ENCODE results near the gene MFSD11. TPM values are rescaled to one million over a fixed set of nuclear protein-coding genes. Genes with fewer than 3 reads are reported as not detected.
"Not testable (repeated sequence)": the region's sequence is repeated elsewhere in the genome, so short reads cannot be mapped to it uniquely, and the experiment has no call there.

Gene MFSD11
- total RNA-seq, 1 donor from 2014 or later = 38.7 TPM

GRCh38 chr17:76772842-76773525 lies 35.1 kb downstream of the MFSD11 start:
- TF ChIP-seq CTCF (IDR thresholded peaks at IDR 0.05; ENCODE audit: unreplicated experiment) = no peak
- no peak for DNase-seq (ENCODE audit: low spot score, unreplicated experiment)
- no peak overlapping the region for H3K4me3 Mint-ChIP-seq (ENCODE audit: low read depth)
- H3K27me3 Mint-ChIP-seq = no peaks in the 10 kb centered on the region
- H3K27ac Mint-ChIP-seq = no peak overlapping the region
- H3K4me1 Mint-ChIP-seq (ENCODE audit: low read depth) = no peaks in the 10 kb centered on the region
- peaks cover 31% of the 10 kb centered on the region for H3K36me3 Mint-ChIP-seq (ENCODE audit: insufficient read depth)
- H3K9me3 Mint-ChIP-seq (ENCODE audit: low read depth) = no peaks in the 10 kb centered on the region

GRCh38 chr17:76775021-76775600 lies 37.2 kb downstream of the MFSD11 start:
- no peaks in the 10 kb centered on the region for H3K9me3 Mint-ChIP-seq (ENCODE audit: low read depth)
- peak overlapping the region; percentile 55 for H3K27ac Mint-ChIP-seq
- H3K4me1 Mint-ChIP-seq (ENCODE audit: low read depth) = no peaks in the 10 kb centered on the region
- no peak for DNase-seq (ENCODE audit: low spot score, unreplicated experiment)
- no peak for TF ChIP-seq CTCF (IDR thresholded peaks at IDR 0.05; ENCODE audit: unreplicated experiment)
- no peaks in the 10 kb centered on the region for H3K27me3 Mint-ChIP-seq
- no peak overlapping the region for H3K4me3 Mint-ChIP-seq (ENCODE audit: low read depth)
- H3K36me3 Mint-ChIP-seq (ENCODE audit: insufficient read depth) = peaks cover 32% of the 10 kb centered on the region

- TF ChIP-seq CTCF (IDR thresholded peaks at IDR 0.05; ENCODE audit: unreplicated experiment) = no peak
- DNase-seq (ENCODE audit: low spot score, unreplicated experiment) = no peak
- H3K4me1 Mint-ChIP-seq (ENCODE audit: low read depth) = no peaks in the 10 kb centered on the region
- H3K36me3 Mint-ChIP-seq (ENCODE audit: insufficient read depth) = peaks cover 10% of the 10 kb centered on the region
- H3K27ac Mint-ChIP-seq = no peak overlapping the region
- H3K4me3 Mint-ChIP-seq (ENCODE audit: low read depth) = no peak overlapping the region
- H3K27me3 Mint-ChIP-seq = no peaks in the 10 kb centered on the region
- H3K9me3 Mint-ChIP-seq (ENCODE audit: low read depth) = no peaks in the 10 kb centered on the region
Measured at GRCh38 chr17:76781056-76781982, 43.4 kb downstream of the MFSD11 start.

- no peaks in the 10 kb centered on the region for H3K27me3 Mint-ChIP-seq
- no peaks in the 10 kb centered on the region for H3K4me1 Mint-ChIP-seq (ENCODE audit: low read depth)
- DNase-seq (ENCODE audit: low spot score, unreplicated experiment) = no peak
- H3K9me3 Mint-ChIP-seq (ENCODE audit: low read depth) = no peaks in the 10 kb centered on the region
- H3K4me3 Mint-ChIP-seq (ENCODE audit: low read depth) = no peak overlapping the region
- H3K36me3 Mint-ChIP-seq (ENCODE audit: insufficient read depth) = peaks cover 6% of the 10 kb centered on the region
- no peak for TF ChIP-seq CTCF (IDR thresholded peaks at IDR 0.05; ENCODE audit: unreplicated experiment)
- no peak overlapping the region for H3K27ac Mint-ChIP-seq
Measured at GRCh38 chr17:76783146-76783545, 45.2 kb downstream of the MFSD11 start.

GRCh38 chr17:76784926-76785325 lies 47.0 kb downstream of the MFSD11 start:
- H3K27ac Mint-ChIP-seq = no peak overlapping the region
- H3K4me3 Mint-ChIP-seq (ENCODE audit: low read depth) = no peak overlapping the region
- DNase-seq (ENCODE audit: low spot score, unreplicated experiment) = no peak
- no peaks in the 10 kb centered on the region for H3K9me3 Mint-ChIP-seq (ENCODE audit: low read depth)
- H3K4me1 Mint-ChIP-seq (ENCODE audit: low read depth) = peaks cover 5% of the 10 kb centered on the region
- H3K27me3 Mint-ChIP-seq = no peaks in the 10 kb centered on the region
- peaks cover 1% of the 10 kb centered on the region for H3K36me3 Mint-ChIP-seq (ENCODE audit: insufficient read depth)
- no peak for TF ChIP-seq CTCF (IDR thresholded peaks at IDR 0.05; ENCODE audit: unreplicated experiment)

GRCh38 chr17:76787866-76788265 lies 49.9 kb downstream of the MFSD11 start:
- not testable (repeated sequence) for H3K36me3 Mint-ChIP-seq (ENCODE audit: insufficient read depth); H3K27ac Mint-ChIP-seq; H3K27me3 Mint-ChIP-seq; H3K4me3 Mint-ChIP-seq (ENCODE audit: low read depth); H3K4me1 Mint-ChIP-seq (ENCODE audit: low read depth); H3K9me3 Mint-ChIP-seq (ENCODE audit: low read depth); DNase-seq (ENCODE audit: low spot score, unreplicated experiment)
